Measurements from ENCODE around the gene MON1A. TPM values are rescaled to one million over a fixed set of nuclear protein-coding genes. Genes with fewer than 3 reads are reported as not detected.

The MON1A gene
- total and polyA plus RNA-seq, 2 experiments from 2014 or later, result 6.4 to 12.1 TPM

GRCh38 chr3:49955636-49956035, 26.0 kb upstream of the MON1A start:
- Mint-ChIP-seq H3K4me3 (no peak overlapping the region), H3K27me3 (ENCODE audit: insufficient read depth, low read depth, poor library complexity) (peaks cover 5% of the 10 kb centered on the region), H3K9me3 (no peaks in the 10 kb centered on the region), H3K27ac (no peak overlapping the region), H3K4me1 (no peaks in the 10 kb centered on the region; the same call in 2 of the 3 replicates), H3K36me3 (ENCODE audit: low read depth) (peaks cover 9% of the 10 kb centered on the region)
- Histone ChIP-seq H3K4me2 (no peak overlapping the region), H3K27me3 (ENCODE audit: insufficient read depth) (no peaks in the 10 kb centered on the region), H3K27ac (ENCODE audit: low read depth) (peak overlapping the region; percentile 55; the same call in 1 of the 2 replicates), H3K4me3 (no peak overlapping the region), H3K36me3 (ENCODE audit: insufficient read depth) (no peaks in the 10 kb centered on the region), H3F3A (replicated peaks; ENCODE audit: low read depth) (no peaks in the 10 kb centered on the region), H3K79me2 (replicated peaks; ENCODE audit: insufficient read depth) (peaks cover 100% of the 10 kb centered on the region), H3K9me2 (ENCODE audit: insufficient read depth) (no peaks in the 10 kb centered on the region), H3K4me1 (ENCODE audit: insufficient read depth) (no peaks in the 10 kb centered on the region; the same call in 1 of the 2 replicates), H2AFZ (no peak overlapping the region), H4K20me1 (replicated peaks; ENCODE audit: insufficient read depth) (peaks cover 44% of the 10 kb centered on the region)
- DNase-seq (ENCODE audit: low spot score) (no peak), ATAC-seq (peak; percentile 31; the same call in 2 of the 3 replicates)
- TF ChIP-seq EZH2phosphoT487 (IDR thresholded peaks at IDR 0.05; ENCODE audit: unreplicated experiment), result no peak
- no peak for TF ChIP-seq ZNF331 (CRISPR knock-in tag; IDR thresholded peaks at IDR 0.05; ENCODE audit: low read depth)
- TF ChIP-seq ZNF462 (CRISPR knock-in tag; IDR thresholded peaks at IDR 0.05), result no peak
- TF ChIP-seq ETS1 (IDR thresholded peaks at IDR 0.05), result no peak
- TF ChIP-seq POLR2AphosphoS5 (IDR thresholded peaks at IDR 0.05; ENCODE audit: low read depth), result no peak
- no peak for TF ChIP-seq ZNF114 (CRISPR knock-in tag; IDR thresholded peaks at IDR 0.05)
- no peak for TF ChIP-seq CTCF (conservative IDR thresholded peaks at IDR 0.05; ENCODE audit: low read depth in 2 of 2)
- TF ChIP-seq EZH2 (IDR thresholded peaks at IDR 0.05; ENCODE audit: low read depth, unreplicated experiment), result no peak

All from GM23338 (cell line).